GM21576 (cell line): Measurements from ENCODE around the gene CYS1.
"Not testable (repeated sequence)": the region's sequence is repeated elsewhere in the genome, so short reads cannot be mapped to it uniquely, and the experiment has no call there.

ENCODE experiments used
- ATAC-seq: cut with Tn5 transposase; IDR thresholded peaks from one replicate; pipeline ENCODE4 v1.9.1; 2021; ENCODE audit warnings: mild to moderate bottlenecking, moderate library complexity; ENCODE audit not compliant: unreplicated experiment

CYS1 gene

DNA sequence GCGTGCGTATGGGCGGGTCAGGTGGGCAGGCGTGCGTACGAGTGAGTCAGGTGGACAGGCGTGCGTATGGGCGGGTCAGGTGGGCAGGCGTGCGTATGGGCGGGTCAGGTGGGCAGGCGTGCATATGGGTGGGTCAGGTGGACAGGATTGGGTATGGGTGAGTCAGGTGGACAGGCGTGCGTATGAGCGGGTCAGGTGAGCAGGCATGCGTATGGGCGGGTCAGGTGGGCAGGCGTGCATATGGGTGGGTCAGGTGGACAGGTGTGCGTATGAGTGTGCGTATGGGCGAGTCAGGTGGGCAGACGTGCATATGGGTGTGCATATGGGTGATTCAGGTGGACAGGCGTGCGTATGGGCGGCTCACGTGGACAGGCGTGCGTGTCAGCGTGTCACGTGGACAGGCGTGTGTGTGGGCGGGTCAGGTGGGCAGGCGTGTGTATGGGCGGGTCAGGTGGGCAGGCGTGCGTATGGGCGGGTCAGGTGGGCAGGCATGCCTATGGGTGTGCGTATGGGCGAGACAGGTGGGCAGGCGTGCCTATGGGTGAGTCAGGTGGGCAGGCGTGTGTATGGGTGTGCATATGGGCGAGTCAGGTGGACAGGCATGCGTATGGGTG is 64.7 kb downstream of the CYS1 start:
- ATAC-seq: not testable (repeated sequence)

DNA sequence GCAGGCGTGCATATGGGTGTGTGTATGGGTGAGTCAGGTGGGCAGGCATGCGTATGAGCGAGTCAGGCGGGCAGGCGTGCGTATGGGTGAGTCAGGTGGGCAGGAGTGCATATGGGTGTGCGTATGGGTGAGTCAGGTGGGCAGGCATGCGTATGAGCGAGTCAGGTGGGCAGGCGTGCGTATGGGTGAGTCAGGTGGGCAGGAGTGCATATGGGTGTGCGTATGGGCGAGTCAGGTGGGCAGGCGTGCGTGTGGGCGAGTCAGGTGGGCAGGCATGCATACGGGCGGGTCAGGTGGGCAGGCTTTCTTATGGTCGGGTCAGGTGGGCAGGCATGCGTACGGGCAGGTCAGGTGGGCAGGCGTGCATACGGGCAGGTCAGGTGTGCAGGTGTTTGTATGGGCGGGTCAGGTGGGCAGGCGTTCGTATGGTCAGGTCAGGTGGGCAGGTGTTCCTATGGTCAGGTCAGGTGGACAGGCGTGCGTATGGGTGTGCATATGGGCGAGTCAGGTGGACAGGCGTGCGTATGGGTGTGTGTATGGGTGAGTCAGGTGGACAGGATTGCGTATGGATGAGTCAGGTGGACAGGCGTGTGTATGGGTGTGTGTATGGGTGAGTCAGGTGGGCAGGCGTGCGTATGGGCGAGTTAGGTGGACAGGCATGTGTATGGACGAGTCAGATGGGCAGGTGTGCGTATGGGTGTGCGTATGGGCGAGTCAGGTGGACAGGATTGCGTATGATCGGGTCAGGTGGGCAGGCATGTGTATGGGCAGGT is 65.6 kb downstream of the CYS1 start:
- ATAC-seq: no peak

DNA sequence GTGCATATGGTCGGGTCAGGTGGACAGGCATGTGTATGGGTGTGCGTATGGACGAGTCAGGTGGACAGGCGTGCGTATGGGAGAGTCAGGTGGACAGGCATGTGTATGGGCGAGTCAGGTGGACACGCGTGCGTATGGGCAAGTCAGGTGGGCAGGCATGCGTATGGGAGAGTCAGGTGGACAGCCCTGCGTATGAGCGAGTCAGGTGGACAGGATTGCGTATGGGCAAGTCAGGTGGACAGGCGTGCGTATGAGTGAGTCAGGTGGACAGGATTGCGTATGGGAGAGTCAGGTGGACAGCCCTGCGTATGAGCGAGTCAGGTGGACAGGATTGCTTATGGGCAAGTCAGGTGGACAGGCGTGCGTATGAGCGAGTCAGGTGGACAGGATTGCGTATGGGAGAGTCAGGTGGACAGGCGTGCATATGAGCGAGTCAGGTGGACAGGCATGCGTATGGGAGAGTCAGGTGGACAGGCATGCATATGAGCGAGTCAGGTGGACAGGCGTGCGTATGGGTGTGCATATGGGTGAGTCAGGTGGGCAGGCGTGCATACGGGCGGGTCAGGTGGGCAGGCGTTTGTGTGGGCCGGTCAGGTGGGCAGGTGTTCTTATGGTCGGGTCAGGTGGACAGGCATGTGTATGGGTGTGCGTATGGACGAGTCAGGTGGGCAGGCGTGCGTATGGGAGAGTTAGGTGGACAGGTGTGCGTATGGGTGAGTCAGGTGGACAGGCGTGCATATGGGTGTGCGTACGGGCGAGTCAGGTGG is 66.4 kb downstream of the CYS1 start:
- not testable (repeated sequence) for ATAC-seq

DNA sequence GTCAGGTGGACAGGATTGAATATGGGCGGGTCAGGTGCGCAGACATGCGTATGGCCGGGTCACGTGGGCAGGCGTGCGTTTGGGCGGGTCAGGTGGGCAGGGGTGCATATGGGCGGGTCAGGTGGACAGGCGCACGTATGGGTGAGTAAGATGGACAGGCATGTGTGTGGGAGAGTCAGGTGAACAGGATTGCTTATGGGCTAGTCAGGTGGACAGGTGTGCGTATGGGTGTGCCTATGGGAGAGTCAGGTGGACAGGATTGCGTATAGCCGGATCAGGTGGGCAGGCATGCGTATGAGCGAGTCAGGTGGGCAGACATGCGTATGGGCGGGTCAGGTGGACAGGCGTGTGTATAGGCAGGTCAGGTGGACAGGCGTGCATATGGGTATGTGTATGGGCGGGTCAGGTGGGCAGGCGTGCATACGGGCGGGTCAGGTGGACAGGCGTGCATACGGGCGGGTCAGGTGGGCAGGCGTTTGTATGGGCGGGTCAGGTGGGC is 67.2 kb downstream of the CYS1 start:
- no peak for ATAC-seq

DNA sequence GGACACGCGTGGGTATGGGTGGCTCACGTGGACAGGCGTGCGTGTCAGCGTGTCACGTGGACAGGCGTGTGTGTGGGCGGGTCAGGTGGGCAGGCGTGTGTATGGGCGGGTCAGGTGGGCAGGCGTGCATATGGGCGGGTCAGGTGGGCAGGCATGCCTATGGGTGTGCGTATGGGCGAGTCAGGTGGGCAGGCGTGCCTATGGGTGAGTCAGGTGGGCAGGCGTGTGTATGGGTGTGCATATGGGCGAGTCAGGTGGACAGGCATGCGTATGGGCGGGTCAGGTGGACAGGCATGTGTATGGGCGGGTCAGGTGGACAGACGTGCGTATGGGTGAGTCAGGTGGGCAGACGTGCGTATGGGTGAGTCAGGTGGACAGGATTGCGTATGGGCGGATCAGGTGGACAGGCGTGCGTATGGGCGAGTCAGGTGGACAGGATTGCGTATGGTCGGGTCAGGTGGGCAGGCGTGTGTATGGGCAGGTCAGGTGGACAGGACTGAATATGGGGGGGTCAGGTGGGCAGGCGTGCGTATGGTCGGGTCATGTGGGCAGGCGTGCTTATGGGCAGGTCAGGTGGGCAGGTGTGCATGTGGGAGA is 67.7 kb downstream of the CYS1 start:
- not testable (repeated sequence) for ATAC-seq

DNA sequence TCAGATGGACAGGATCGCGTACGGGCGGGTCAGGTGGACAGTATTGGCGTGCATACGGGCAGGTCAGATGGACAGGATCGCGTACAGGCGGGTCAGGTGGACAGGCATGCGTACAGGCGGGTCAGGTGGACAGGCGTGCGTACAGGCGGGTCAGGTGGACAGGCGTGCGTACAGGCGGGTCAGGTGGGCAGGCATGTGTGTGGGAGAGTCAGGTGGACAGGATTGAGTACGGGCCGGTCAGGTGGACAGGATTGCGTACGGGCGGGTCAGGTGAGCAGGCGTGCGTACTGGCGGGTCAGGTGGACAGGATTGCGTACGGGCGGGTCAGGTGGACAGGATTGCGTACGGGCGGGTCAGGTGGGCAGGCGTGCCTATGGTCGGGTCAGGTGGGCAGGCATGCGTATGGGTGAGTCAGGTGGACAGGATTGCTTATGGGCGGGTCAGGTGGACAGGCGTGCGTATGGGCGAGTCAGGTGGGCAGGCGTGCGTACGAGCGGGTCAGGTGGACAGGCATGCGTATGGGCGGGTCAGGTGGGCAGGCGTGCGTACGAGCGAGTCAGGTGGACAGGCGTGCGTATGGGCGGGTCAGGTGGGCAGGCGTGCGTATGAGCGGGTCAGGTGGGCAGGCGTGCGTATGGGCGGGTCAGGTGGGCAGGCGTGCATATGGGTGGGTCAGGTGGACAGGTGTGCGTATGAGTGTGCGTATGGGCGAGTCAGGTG is 68.4 kb downstream of the CYS1 start:
- not testable (repeated sequence) for ATAC-seq

DNA sequence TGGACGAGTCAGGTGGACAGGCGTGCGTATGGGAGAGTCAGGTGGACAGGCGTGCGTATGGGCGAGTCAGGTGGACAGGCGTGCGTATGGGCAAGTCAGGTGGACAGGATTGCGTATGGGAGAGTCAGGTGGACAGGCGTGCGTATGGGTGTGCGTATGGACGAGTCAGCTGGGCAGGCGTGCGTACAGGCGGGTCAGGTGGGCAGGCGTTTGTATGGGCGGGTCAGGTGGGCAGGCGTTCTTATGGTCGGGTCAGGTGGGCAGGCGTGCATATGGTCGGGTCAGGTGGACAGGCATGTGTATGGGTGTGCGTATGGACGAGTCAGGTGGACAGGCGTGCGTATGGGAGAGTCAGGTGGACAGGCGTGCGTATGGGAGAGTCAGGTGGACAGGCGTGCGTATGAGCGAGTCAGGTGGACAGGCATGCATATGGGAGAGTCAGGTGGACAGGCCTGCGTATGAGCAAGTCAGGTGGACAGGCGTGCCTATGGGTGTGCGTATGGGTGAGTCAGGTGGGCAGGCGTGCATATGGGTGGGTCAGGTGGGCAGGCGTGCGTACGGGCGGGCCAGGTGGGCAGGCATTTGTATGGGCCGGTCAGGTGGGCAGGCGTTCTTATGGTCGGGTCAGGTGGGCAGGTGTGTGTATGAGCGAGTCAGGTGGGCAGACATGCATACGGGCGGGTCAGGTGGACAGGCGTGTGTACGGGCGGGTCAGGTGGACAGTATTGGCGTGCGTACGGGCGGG is 69.2 kb downstream of the CYS1 start:
- ATAC-seq: not testable (repeated sequence)

DNA sequence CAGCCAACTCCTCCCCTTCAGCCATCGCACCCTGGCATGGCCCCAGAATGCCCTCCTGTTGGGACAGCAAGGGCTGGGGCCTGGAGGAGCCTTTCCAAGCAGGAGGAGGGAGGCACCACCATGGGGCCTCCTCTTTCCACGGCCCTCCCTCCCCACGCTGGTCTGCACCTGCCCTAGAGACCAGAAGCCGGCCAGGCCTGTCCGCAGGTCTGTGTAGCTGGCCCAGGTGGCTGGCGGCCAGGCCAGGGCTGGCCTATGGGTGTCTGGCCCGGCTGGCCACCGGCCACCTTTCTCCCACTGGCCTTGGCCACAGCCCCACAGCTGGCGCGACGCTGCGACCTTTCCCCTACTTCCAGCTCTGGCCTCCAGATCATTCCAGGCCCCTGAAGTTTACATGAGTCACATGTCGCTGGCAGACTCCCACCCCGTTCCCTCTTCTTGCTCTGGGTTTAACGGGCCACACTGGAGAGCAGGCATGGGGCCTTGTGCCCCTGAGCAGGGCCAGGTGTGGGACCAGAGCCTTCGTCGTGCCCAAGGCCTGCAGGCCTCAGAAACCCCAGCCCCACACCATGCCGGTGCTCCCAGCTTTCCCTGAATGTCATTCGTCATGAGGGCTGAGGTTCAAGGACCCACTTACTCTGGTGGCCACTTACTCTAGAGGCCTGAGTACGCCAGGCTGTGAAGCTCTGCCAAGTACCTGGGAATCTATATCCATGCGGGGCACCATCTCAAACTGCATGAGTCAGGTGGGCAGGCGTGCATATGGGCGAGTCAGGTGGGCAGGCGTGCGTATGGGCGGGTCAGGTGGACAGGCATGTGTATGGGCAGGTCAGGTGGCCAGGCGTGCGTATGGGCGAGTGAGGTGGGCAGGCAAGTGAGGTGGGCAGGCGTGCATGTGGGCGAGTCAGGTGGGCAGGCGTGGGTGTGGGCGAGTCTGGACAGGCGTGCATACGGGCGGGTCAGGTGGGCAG is 70.1 kb downstream of the CYS1 start:
- ATAC-seq: no peak

DNA sequence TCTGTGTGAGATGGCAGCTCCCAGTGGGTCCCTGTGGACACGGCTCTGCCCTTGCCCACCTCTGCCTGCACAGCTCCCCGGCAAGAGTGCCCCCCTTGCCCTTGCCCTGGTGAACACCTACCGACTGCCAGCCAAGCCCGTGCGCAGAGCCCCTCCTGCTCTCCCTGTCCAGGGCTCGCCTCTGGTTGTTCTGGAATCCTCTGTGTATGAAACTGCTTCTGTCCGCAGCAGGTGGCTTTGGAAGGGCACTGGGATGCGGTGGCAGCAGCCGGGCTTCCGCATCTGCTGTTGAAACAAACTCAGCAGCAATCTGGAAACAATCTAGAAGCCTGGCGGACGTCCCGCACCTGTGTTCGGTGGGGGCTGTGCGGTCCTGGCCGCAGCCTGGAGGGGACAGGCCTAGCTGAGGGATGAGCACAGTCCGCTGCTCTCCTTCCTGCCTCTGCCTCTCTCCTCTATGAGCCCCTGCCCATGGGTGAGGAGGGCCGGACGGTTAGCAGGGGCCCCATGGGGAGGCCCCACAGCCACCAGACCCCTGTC is 70.9 kb downstream of the CYS1 start:
- no peak for ATAC-seq

DNA sequence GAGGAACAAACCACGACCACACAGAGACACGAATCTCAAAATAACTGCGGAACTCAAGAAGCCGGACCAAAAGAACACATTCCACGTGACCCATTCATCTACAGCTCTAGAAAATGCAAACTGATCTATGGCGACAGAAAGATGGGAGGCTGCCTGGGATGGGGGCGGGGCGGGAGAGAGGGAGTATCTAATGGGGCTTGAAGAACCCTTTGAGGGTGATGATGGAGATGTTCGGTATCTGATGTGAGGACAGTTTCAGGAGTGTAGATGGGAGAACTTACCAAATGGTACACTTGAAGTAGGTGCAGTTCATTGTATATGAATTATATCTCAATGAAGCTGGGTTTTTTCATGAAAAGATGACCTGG is 71.4 kb downstream of the CYS1 start:
- ATAC-seq: no peak

DNA sequence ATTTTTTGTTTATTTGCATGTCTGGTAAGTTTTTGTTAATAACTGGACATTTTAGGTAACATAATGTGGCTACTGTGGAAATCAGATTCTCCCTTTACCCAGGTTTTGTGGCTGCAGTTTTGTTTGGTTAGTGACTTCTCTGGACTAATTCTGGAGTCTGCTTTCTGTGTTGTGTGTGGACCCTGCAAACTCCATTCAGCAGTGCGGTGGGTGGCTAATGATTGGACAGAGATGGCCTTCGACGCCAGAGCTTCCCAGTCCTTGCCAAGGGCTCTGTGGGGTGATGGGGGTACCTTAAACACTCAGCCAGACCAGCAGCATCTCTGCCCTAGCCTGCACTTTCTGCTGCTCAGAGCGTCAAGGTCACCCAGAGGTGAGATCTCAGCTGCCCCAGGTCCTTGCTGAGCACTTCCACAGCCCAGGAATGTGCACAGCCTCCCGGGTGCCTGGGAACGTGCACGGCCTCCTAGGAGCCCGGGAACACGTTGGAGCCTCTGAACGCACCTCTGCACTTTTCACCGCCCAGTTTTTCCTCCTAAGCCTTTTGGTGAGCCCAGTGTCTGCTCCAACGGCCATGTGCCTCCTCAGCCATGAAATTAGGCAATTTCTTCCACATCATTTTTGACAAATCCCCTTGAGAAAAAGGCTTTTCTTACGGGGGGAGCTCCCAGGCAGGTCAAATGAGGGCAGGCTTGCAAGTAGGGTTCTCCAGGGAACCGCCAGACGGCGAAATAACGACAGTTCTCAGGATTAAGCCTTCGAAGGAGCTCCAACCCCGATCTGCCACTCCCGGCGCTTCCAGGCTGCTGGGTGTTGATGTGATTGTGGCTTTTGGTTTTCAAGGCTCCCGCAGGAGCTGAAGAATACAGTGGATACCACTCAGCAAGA is 72.0 kb downstream of the CYS1 start:
- no peak for ATAC-seq

DNA sequence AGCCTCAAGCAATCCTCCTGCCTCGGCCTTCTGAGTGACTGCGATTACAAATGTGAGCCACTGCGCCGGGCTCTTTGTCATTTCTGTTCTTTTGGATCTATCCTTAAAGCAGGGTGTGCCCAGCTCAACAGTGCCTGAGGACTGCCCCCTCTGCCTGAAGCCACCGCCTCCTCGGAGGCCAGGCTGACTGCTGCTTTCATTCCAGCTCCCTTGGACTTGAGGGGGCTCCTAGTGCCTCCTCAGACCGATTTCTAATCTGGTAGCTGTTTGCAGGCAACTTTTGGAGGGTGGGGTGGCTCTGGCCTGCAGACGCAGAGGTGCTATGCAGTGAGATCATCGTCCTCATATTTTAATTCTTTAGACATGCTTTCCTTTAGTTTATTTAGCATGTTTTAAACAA is 72.8 kb downstream of the CYS1 start:
- no peak for ATAC-seq
